Measurements from ENCODE around the gene HOXB5. TPM values are rescaled to one million over a fixed set of nuclear protein-coding genes. Genes with fewer than 3 reads are reported as not detected.

Gene HOXB5
- not detected in 2 replicates for total RNA-seq (2021)
- long read RNA-seq = 0 reads

- Histone ChIP-seq H3K23me2 (ENCODE audit: insufficient read length, low read depth, low read length, poor library complexity, severe bottlenecking) (no peaks in the 10 kb centered on the region), H3K4me2 (ENCODE audit: insufficient read depth, insufficient read length, low read length) (peak within 1 kb of the TSS; percentile 33), H3K79me2 (ENCODE audit: insufficient read depth, low read length) (no peaks in the 10 kb centered on the region), H2BK15ac (ENCODE audit: low read depth, low read length) (no peak within 1 kb of the TSS), H3K27ac (ENCODE audit: insufficient read length, low read depth, low read length) (no peak within 1 kb of the TSS), H4K20me1 (ENCODE audit: control insufficient read depth, insufficient read depth, insufficient read length) (no peaks in the 10 kb centered on the region), H2BK5ac (ENCODE audit: insufficient read length, low read length) (no peak within 1 kb of the TSS), H3K18ac (ENCODE audit: insufficient read length, low read depth, low read length) (no peak within 1 kb of the TSS), H3K4ac (ENCODE audit: low read depth, low read length) (no peak within 1 kb of the TSS), H3T11ph (ENCODE audit: low read length) (no peak within 1 kb of the TSS), H3K14ac (ENCODE audit: insufficient read depth, low read length) (no peak within 1 kb of the TSS), H4K5ac (ENCODE audit: insufficient read length, low read depth, low read length) (no peak within 1 kb of the TSS), H3K4me1 (ENCODE audit: insufficient read depth, low read length) (no peaks in the 10 kb centered on the region), H4K8ac (replicated peaks; ENCODE audit: insufficient read length, low read depth, low read length) (no peak within 1 kb of the TSS), H2AFZ (ENCODE audit: low read length) (no peak within 1 kb of the TSS), H3K56ac (ENCODE audit: insufficient read length, low read depth, low read length) (no peak within 1 kb of the TSS), H3K23ac (ENCODE audit: insufficient read length, low read depth, low read length) (no peak within 1 kb of the TSS), H3K9me3 (ENCODE audit: control insufficient read depth, low read depth, low read length) (no peaks in the 10 kb centered on the region), H2AK5ac (ENCODE audit: insufficient read length, low read length) (no peak within 1 kb of the TSS), H3K9ac (ENCODE audit: extremely low read depth, insufficient read length, low read length) (no peak within 1 kb of the TSS), H3K79me1 (ENCODE audit: insufficient read depth, low read depth, low read length, poor library complexity, severe bottlenecking) (no peaks in the 10 kb centered on the region), H2BK12ac (ENCODE audit: insufficient read length, low read depth, low read length) (no peak within 1 kb of the TSS), H2BK120ac (ENCODE audit: low read depth, low read length, poor library complexity, severe bottlenecking) (no peak within 1 kb of the TSS), H2BK20ac (ENCODE audit: low read depth, low read length, poor library complexity, severe bottlenecking) (no peak within 1 kb of the TSS), H3K27me3 (ENCODE audit: insufficient read depth, low read length) (peaks cover 99% of the 10 kb centered on the region), H4K91ac (ENCODE audit: insufficient read length, low read depth, low read length) (no peak within 1 kb of the TSS)
- no peak for TF ChIP-seq CTCF (conservative IDR thresholded peaks at IDR 0.05)
- Mint-ChIP-seq H3K27ac (no peak within 1 kb of the TSS), H3K4me3 (peak within 1 kb of the TSS in 1 of 2 experiments; percentile 31; a peak in 2 of 5 replicates), H3K9me3 (peaks cover 4 to 16% of the 10 kb centered on the region in 2 experiments; a peak in 2 of 5 replicates), H3K27me3 (ENCODE audit: low read depth) (peaks cover 100% of the 10 kb centered on the region), H3K4me1 (peaks cover 8 to 35% of the 10 kb centered on the region in 2 experiments), H3K36me3 (ENCODE audit: insufficient read depth in 1 of 3, low read depth in 3 of 3) (no peaks in the 10 kb centered on the region)
- WGBS (ENCODE audit: extremely low coverage, insufficient read length, low lambda C conversion rate) = no CpG with 5 or more reads among the region's 50 CpGs
- peak; percentile 70 for DNase-seq
Measured at GRCh38 chr17:48593126-48593829, at the start of gene HOXB5. Gene HOXB5 (minus strand): TSS chr17:48593779. CDS start chr17:48593682, 97 bp downstream.
